ELF-1 (cell line): ENCODE measurements around the gene TNS1.

Source experiments
- DNase-seq: peaks from one replicate; pipeline ENCODE4 v3.0.0-alpha.2; 2016; ENCODE audit warnings: low read depth, low spot score

Gene TNS1

DNA sequence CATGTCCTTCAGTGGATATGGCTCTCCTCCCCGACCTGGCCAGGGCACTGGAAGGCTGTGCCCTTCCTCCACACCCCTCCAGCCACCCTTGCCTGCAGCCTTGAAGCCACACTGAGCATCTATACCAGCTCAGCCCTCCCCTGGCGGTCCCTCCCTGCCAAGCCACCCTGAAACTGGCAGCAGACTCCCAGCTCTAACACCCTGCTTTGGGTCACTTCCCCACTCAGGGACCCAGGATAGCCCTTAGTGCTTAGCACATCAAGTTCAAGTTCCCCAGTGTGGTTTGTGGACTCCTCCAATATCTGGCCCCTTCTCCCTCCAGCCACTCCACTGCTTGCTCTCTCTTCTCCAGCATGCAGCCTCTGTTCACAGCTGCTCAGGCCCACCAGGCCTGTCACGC lies 89.4 kb downstream of the TNS1 start:
- DNase-seq, result no peak

DNA sequence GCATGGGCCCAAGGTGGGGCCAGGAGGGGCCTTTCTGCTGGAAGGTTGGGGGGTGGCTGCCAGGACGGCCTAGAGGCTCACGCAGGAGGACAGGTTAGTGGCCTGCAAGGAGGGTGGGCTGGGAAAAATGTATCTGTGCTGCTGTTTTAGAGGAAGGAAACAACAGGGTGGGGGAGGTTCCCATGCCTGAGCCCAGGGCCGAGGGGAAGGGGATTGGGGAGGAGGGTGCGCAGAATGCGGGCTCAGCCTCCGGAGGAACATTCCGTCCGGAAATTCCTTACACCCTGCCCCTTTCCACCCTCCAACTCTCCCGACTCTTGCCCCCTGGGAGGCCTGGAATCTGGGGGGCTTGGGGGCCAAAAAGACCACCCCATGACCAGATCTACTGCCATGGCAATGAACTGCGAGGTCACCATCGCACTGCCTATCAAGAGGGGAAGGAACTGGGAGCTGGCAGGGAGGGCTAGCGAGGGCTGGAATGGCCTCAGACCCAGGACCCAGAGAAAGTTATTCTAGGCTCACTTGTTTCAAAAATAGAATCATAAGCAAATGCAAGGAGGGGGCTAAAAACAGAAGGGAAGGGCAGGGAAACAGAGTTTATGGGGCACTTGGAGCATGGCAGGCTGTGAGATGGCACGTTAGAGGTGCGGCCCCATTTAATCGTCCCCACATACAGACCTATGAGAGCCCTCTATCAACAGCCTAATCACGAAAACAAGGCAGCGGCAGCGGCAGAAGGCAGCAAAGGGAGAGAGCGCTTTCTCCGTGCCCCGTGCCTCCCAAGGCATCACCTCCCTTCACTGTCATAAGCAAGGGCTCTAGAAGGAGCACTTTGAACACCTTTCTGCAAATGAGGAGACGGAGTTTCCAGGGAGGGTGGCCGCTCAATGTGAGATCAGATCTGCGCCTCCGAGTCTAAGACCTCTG lies 90.4 kb downstream of the TNS1 start:
- DNase-seq, result no peak

- DNase-seq, result no peak
Measured at GRCh38 chr2:217911283-217912097, 91.3 kb downstream of the TNS1 start.

DNA sequence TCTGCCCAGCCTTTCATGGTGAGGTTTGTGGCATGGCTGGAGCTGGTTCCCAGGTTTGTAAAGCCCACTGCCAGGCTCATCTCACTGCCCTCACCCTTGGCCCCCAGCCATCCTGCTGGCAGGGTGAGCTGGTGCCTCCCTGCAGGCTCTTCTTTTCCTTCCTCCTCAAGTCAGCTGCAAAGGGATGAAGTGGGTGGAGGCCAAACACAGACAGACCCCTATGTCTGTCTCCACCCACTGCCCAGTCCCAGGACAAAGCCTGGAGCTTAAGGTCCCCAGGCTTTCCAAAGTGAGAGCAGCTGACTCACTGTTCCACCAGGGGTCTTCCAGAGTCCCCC lies 92.0 kb downstream of the TNS1 start:
- DNase-seq, result no peak

DNA sequence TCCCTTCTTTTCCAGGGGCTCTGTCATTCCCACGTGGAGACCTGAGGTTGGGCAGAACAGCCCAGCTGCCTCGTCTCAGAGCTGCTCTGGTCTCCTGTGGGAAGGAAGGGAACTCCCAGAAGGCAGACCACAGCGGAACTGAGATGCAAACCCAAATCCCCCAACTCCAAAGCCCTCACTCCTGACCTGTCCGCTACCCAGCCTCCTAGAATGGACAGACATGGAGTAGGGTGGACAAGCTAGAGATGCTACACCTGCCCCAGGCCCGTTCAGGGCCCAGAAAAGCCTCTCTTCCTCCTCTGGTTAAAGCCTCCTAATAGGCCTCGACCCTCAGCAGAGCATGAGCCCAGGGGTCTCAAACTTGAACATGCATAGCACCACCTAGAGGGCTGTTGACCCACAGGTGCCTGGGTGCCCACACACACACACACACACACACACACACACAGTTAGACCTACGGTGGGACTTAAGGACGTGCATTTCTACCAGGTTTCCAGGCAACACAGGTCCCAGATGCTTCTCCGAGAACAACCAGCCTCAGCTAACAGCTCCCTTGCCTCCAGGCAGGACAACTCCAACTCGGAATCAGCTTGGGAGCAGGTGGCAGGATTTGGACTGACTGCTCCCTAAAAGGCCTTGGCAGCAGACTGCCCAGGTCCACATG lies 93.5 kb downstream of the TNS1 start:
- DNase-seq, result no peak

DNA sequence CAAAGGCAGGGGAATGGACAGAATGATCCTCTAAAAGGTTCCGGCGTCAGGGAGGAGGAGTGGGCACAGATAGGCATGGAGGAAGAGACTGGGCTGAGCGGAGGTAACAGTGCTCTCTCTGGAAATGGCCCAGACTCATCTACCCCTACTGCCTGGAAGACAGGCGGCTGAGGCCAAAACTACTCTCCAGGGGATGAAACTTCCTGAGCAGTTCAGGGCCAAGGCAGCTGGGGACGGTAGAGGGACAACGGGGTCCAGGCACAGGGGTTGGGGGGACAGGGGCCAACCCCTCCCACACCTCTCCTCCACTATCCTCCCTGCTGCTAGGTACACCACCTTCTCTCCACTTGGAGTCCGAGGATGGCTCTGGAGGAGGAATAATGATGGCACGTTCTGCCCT lies 94.3 kb downstream of the TNS1 start:
- DNase-seq, result no peak

DNA sequence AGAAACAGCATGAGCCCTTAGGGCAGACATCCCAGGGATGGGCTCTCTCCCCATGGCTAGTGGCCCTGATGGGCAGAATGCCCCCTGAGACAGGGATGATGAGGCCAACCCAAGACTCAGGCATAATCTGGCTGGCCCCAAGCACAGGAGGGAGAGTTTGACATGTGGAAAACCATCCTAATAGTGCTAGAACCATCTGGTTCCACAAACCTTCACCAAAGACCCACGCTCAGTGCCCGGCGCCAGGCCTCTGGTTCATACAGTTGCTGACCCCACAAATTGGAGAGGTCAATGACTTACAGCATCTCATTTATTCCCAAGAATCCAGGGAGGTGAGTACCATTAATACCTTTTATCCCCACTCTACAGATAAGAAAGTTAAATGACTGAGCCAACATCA lies 95.5 kb downstream of the TNS1 start:
- no peak for DNase-seq

DNA sequence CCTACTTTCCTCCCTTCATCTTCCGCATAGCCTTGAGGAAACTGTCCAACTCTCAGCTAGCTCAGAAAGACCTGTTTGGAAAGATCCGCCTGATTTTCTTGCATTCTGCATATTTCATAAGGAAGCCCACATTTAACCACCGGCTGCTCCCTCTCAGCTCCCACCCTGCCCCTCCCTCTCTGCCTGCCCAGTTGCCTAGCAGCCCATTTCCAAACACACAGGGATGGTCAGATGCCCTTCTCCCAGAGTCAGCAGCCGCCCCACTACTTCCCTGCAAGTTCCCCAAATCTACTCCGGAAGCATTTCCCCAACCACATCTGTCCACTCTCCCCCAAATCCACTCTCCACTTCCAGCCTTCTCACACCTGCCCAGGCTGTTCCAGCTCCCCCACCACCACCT lies 96.0 kb downstream of the TNS1 start:
- no peak for DNase-seq

DNA sequence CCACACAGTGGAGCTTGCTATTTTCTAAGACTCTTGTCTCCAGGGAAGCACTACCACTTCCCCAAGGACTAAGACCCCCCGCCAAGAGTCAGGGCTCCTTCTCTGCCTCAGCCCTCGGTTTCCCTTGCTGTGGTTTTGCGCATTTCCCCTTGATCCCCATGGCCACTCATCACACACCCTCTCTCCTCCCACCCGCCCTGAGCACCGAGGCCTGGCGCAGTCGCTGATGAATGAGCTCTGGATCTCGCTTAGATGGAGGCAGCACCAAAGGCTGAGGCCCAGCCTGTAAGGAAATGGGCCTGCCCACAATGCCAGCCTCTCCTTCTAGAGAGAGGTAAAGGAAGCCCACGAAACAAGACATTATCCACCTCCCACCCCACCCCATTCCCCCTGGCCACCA lies 96.9 kb downstream of the TNS1 start:
- no peak for DNase-seq

DNA sequence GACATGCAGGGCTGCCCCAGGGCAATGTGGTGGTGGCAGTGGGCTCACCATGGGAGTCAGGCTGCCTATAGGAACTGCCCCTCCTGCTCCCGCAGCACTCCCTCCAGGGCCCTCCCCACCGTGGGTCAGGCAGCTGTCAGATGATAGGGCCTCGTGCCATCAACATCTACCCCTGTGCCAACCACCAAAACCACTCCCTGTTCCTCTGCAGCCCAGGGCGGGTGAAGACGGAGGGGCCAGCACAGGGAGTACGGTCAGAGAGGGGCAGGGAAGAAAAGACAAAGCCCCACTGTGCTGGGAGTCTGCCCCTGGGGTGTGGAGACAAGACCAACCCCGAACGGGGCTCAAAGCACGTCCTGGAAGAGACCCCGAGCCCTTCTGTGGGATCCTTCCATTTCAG lies 97.4 kb downstream of the TNS1 start:
- no peak for DNase-seq

DNA sequence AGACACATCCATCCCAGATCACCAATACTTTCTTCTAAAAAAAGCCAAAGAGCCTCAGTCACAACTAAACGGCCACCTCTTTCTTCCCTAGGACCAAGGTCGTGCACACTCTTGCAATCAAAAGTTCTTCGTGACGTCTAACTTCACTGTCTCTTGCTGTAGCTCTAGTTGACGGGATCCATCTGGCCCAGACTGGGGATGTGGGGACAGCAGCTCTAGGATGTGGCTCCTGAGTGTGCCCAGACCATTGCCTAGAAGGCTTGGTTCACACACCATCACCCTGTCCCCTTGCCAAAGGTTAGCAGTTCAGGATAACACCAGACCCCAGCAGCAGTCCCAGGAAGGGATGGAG lies 98.2 kb downstream of the TNS1 start:
- no peak for DNase-seq

DNA sequence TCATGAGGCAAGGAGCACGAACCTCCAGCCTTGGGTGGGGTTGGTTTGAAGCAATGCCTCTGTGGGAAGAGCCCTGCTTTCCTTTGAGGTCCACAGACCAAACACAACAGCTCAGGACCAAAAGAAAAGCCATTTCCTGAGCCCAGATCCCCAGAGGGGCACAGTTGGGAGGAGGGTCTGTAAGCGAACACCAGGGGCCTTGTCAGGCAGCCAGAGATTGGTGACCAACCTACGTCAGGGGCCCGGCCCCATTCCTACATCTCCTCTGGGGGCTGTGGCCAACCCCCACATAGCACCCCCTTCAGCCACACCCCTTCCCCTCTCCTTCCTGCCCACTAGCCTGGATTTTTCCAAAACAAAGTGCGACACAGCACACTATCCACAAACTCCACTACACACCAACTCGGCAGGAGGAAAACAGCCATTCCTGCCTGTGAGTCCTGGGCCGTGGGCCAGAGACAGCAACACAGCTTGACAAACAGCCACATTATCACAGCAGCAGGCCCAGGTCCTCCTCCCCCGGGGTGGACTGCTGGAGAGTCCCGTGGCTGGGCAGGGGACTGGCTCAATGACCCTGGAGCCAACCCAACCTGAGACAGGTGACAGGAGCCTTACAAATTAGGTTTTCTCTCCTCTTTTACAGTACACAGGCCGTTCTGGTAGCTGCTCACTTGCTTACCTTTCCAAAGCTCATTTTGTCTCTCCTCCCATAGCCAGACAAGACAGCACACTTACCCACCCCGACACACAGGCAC lies 98.8 kb downstream of the TNS1 start:
- no peak for DNase-seq

- no peak for DNase-seq
Measured at GRCh38 chr2:217903142-217903858, 99.5 kb downstream of the TNS1 start.

DNA sequence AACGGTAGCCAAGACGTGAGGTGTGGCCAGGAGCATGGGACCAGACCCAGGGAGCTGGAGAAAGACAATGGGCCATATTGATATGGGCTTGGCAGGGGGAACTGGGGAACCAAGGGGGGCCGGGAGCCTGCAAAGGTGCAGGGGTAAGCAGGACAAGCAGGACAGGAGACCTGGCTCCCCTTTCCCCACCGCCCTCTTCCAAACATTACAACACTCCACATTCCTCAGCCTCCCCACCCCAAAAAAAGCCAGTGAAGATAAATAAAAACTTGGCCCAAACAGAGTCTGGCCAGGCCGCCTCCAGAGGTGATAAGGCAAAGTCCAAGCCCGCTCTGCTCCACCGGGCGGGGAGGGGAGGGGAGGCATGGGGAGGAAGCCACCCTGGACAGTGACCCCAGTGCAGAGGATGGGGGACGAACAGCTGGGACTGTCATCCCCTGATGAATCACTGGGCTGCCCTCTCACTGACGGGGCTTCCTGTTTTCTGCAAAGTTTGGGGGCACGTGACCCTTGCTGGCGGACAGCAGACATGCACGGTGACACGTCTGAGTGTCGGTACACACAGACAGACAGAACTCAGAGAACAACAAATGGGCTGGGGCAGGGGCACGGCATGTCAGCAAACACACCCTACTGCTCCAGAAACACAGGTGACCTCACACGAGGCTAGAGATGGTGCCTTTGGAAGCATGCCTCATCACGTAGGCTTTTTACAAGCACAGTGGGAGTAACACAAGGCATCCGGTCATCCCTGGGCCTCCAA lies 100.2 kb downstream of the TNS1 start:
- no peak for DNase-seq

DNA sequence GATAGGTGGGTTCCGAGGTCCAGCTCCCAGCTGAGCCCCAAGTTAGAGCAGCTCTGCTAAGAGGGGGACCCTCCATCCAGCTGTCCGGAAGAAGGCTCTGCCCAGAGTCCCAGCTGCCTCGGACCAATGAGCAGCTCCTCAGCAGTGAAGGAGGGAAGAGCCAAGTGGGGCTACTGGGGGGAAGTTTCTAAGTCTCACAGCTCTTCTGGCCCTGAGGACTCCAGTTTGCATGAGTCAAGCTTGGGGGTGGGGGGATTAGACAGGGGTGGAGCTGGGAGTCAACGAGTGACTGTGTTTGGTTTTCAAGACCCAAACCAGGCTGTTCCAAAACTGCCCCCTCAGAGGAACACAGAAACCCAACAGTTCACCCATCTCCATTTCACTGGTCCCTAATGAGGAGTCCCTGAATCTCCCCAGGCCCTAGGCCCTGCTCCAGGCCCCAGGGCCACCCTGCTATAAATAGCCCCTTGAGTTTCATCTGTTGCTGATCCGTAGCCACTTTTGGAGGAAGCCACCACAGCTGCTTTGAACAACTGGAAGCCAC lies 100.9 kb downstream of the TNS1 start:
- DNase-seq, result no peak

DNA sequence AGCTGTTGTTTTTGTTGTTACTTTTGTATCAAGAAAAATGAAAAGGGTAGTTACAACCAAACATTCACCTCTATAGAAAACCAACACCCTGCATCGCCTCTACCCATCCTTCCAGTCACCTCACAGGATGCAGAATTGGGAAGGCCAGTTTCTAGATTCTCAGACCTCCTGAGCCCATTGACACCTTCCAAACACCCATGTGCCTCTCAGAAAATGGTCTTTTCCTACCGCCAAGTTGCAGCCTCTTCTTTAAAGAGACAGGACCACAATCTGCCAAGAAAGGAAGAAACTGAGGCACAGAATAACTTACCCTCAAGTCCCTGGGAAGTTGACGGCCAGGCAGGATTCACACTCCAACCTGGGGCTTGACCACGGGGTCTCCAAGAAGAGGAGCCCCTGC lies 101.4 kb downstream of the TNS1 start:
- no peak for DNase-seq

GRCh38 chr2:217900780-217901360 lies 101.9 kb downstream of the TNS1 start:
- DNase-seq, result no peak

DNA sequence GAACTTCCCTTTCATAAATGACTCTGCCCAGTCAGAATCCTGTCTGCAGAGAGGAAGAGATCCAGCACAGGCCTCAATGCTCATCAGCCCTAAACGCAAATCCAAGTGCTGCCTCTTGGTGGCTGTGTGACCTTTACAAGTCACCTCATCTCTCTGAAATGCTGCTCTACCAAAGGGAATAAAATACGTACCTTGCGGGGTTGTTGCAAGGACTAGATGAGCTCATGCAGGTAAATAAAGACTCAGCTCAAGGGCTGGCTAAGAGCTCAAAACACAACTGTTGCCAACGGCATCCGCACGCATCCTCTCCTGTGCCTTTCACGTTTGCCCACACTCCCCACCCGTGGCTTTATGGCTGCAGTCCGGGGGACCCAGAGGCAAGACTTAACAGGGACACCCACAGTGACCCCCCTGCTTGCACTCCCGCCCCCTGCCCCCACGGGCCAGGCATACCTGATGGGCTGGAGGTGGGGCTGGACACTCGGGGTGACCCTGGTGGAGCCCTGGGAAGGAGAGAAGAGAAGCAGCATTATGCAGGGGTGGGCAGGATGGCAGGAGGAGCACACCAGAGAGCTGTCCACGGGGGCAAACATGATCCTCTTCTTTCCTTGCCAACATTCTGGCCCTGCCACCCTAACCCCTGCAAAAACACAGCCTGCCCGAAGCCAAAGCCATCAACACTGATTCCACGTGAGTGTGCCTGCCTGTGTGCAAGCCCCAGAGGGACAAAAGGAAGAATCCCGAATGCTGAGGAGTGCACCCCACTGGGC lies 102.6 kb downstream of the TNS1 start:
- no peak for DNase-seq
